Fibroblast of skin of right quadriceps (primary cell): ENCODE data around the gene AKIRIN1.
"Not testable (repeated sequence)": the region's sequence is repeated elsewhere in the genome, so short reads cannot be mapped to it uniquely, and the experiment has no call there.

Experiments
- DNase-seq: peaks from one replicate; pipeline ENCODE4 v3.0.0-alpha.2; 2013

The AKIRIN1 gene

GRCh38 chr1:38997034-38997900 is 6.2 kb downstream of the AKIRIN1 start:
- no peak for DNase-seq

GRCh38 chr1:38997901-38998190 is 6.8 kb downstream of the AKIRIN1 start:
- no peak for DNase-seq

GRCh38 chr1:39001516-39002421 is 10.7 kb downstream of the AKIRIN1 start:
- DNase-seq: no peak

- no peak for DNase-seq
These were observed 12.2 kb downstream of the AKIRIN1 start for GRCh38 chr1:39003281-39003680.

GRCh38 chr1:39003794-39004193 is 12.7 kb downstream of the AKIRIN1 start:
- peak; percentile 27 for DNase-seq

GRCh38 chr1:39006287-39006686 is 15.2 kb downstream of the AKIRIN1 start:
- DNase-seq: no peak

- no peak for DNase-seq
These were observed 15.9 kb downstream of the AKIRIN1 start for GRCh38 chr1:39006726-39007645.

GRCh38 chr1:39014956-39015355 is 23.9 kb downstream of the AKIRIN1 start:
- DNase-seq: not testable (repeated sequence)

GRCh38 chr1:39016604-39017171 is 25.6 kb downstream of the AKIRIN1 start:
- no peak for DNase-seq

GRCh38 chr1:39017266-39017665 is 26.2 kb downstream of the AKIRIN1 start:
- DNase-seq: no peak

GRCh38 chr1:39020494-39020893 is 29.4 kb downstream of the AKIRIN1 start:
- not testable (repeated sequence) for DNase-seq

- DNase-seq: no peak
These were observed 30.4 kb downstream of the AKIRIN1 start for GRCh38 chr1:39021426-39021825.

- no peak for DNase-seq
These were observed 32.1 kb downstream of the AKIRIN1 start for GRCh38 chr1:39023140-39023539.

GRCh38 chr1:39026051-39026865 is 35.2 kb downstream of the AKIRIN1 start, which contains the start of gene NDUFS5:
Gene NDUFS5, plus strand, starts transcription at chr1:39026350. Its CDS starts 2,375 bp downstream, at chr1:39028725.
- peak; percentile 92 for DNase-seq

- no peak for DNase-seq
These were observed 35.9 kb downstream of the AKIRIN1 start for GRCh38 chr1:39026866-39027507.

- DNase-seq: no peak
These were observed 43.1 kb downstream of the AKIRIN1 start for GRCh38 chr1:39034114-39034654.

- DNase-seq: no peak
These were observed 45.6 kb downstream of the AKIRIN1 start for GRCh38 chr1:39036678-39037077.

- DNase-seq: no peak
These were observed 52.4 kb downstream of the AKIRIN1 start for GRCh38 chr1:39043513-39043912.

GRCh38 chr1:39044762-39045161 is 53.7 kb downstream of the AKIRIN1 start:
- DNase-seq: no peak

- DNase-seq: no peak
These were observed 54.2 kb downstream of the AKIRIN1 start for GRCh38 chr1:39045231-39045630.
